CD4-positive, alpha-beta T cell (primary cell): Measurements from ENCODE around the gene CDK7. TPM values are rescaled to one million over a fixed set of nuclear protein-coding genes. Genes with fewer than 3 reads are reported as not detected.
A peak's percentile ranks its signal among the peaks of the same experiment; 100 is the strongest.

Experiments used
- ATAC-seq: fragments of 200-7000 bp; cut with Tn5 transposase; one replicate; pipeline ENCODE4 v1.10.0; 2022; ENCODE audit warnings: mild to moderate bottlenecking; ENCODE audit not compliant: poor library complexity
- CTCF ChIA-PET: fragments of 350-600 bp; sonication (Branson Sonifier 250); formaldehyde crosslinking; loops from one replicate; lab custom pipeline; 2021; ENCODE audit warnings: antibody characterized with exemption, inconsistent platforms; lab: Charles Lee
- POLR2A ChIA-PET: fragments of 350-600 bp; sonication (Branson Sonifier 250); formaldehyde crosslinking; loops from one replicate; lab custom pipeline; 2021; ENCODE audit warnings: antibody characterized with exemption, inconsistent platforms; lab: Charles Lee
- DNase-seq, 14 experiments: peaks; one replicate each; pipeline ENCODE4 v3.0.0-alpha.2; 2013 to 2020; ENCODE audit warnings: mixed read lengths in 2 of 14
- H3K27ac ChIP-seq, 2 donors: one replicate each; pipeline versions ENCODE4 v1.5.1 to v1.7.0; 2013; ENCODE audit warnings: low read length in 2 of 2, low read depth in 1 of 2, mild to moderate bottlenecking in 1 of 2
- H3K27me3 ChIP-seq, 2 experiments: 1 replicate in 1 of 2; 2 replicates in 1 of 2; pipeline versions ENCODE4 v1.6.1 to v1.7.0; 2013; ENCODE audit warnings: low read length in 2 of 2, control low read depth in 1 of 2, mild to moderate bottlenecking in 1 of 2, moderate library complexity in 1 of 2; ENCODE audit not compliant: insufficient read depth in 2 of 2, control insufficient read depth in 1 of 2
- H3K36me3 ChIP-seq: one replicate; pipeline ENCODE4 v1.6.1; 2013; ENCODE audit warnings: low read length, control low read depth; ENCODE audit not compliant: insufficient read depth
- H3K4me1 ChIP-seq: one replicate; pipeline ENCODE4 v1.6.1; 2013; ENCODE audit warnings: low read length, control low read depth; ENCODE audit not compliant: insufficient read depth
- H3K4me3 ChIP-seq: one replicate; pipeline ENCODE4 v1.5.1; 2013; ENCODE audit warnings: mild to moderate bottlenecking, low read length, moderate library complexity
- H3K9me3 ChIP-seq, 2 experiments: 1 replicate in 1 of 2; 2 replicates in 1 of 2; pipeline versions ENCODE4 v1.6.1 to v1.7.0; 2013; ENCODE audit warnings: low read length in 2 of 2, mild to moderate bottlenecking in 2 of 2, control low read depth in 1 of 2, moderate library complexity in 1 of 2; ENCODE audit not compliant: control insufficient read depth in 1 of 2, insufficient read depth in 1 of 2
- H3K27ac Mint-ChIP-seq: one replicate; pipeline ENCODE4 v1.8.0; 2020; ENCODE audit warnings: mixed read lengths
- H3K27me3 Mint-ChIP-seq: one replicate; pipeline ENCODE4 v1.8.0; 2021; ENCODE audit warnings: mixed read lengths
- H3K36me3 Mint-ChIP-seq: one replicate; pipeline ENCODE4 v1.8.0; 2021; ENCODE audit warnings: low read depth, mixed read lengths
- H3K4me1 Mint-ChIP-seq: one replicate; pipeline ENCODE4 v1.8.0; 2021; ENCODE audit warnings: low read depth, mixed read lengths
- H3K4me3 Mint-ChIP-seq: one replicate; pipeline ENCODE4 v1.8.0; 2020; ENCODE audit warnings: mild to moderate bottlenecking, mixed read lengths
- H3K9me3 Mint-ChIP-seq: one replicate; pipeline ENCODE4 v1.8.0; 2020; ENCODE audit warnings: mixed read lengths
- CTCF ChIP-seq: fragments of 200-600 bp; IDR thresholded peaks from one replicate; pipeline ENCODE4 v1.8.0; 2022; ENCODE audit warnings: antibody characterized with exemption, mild to moderate bottlenecking
- intact Hi-C, 2 experiments: fragments of 100-400 bp; cut with DNase I in 1 of 2; cut with micrococcal nuclease in 1 of 2; formaldehyde crosslinking; loops; one replicate each; pipeline versions ENCODE4 v1.15.1 to v1.9.0; 2023 to 2025; cut with DNase I, micrococcal nuclease
- total RNA-seq, 174 experiments: library from RNA in 2 of 174; stranded (reverse) in 2 of 174; gene quantifications; one replicate each; pipeline ENCODE4 v1.2.3 and lab custom pipeline; 2021 to 2026

CDK7 gene
- total RNA-seq, 2 experiments from 2014 or later = 30.1 to 33.0 TPM

GRCh38 chr5:69257577-69257976 lies 22.9 kb downstream of the CDK7 start:
- Mint-ChIP-seq H3K9me3 (no peaks in the 10 kb centered on the region), H3K27me3 (no peaks in the 10 kb centered on the region), H3K4me3 (no peak overlapping the region), H3K4me1 (no peaks in the 10 kb centered on the region), H3K27ac (no peak overlapping the region), H3K36me3 (peaks cover 77% of the 10 kb centered on the region)
- DNase-seq (no peak), ATAC-seq (no peak)
- intact Hi-C loops = no loop called here
- Histone ChIP-seq H3K27me3 (no peaks in the 10 kb centered on the region), H3K27ac (no peak overlapping the region), H3K4me3 (no peak overlapping the region), H3K4me1 (no peaks in the 10 kb centered on the region), H3K36me3 (peaks cover 56% of the 10 kb centered on the region), H3K9me3 (no peaks in the 10 kb centered on the region)
- no peak for TF ChIP-seq CTCF
- ChIA-PET POLR2A (interaction anchor here (1.5 kb wide), 1 partner anchor 23 kb away, joined by 3 read pairs; the partner anchor contains the start of gene CDK7), CTCF (no interaction called here)

- no peak for DNase-seq
- H3K4me1 Mint-ChIP-seq = no peaks in the 10 kb centered on the region
- TF ChIP-seq CTCF = no peak
- H3K36me3 Mint-ChIP-seq = peaks cover 92% of the 10 kb centered on the region
- CTCF ChIA-PET = no interaction called here
- no peak overlapping the region for H3K27ac Mint-ChIP-seq
- no peaks in the 10 kb centered on the region for H3K4me1 ChIP-seq
- no peaks in the 10 kb centered on the region for H3K27me3 Mint-ChIP-seq
- H3K27me3 ChIP-seq = no peaks in the 10 kb centered on the region
- no peak overlapping the region for H3K4me3 ChIP-seq
- intact Hi-C loops = no loop called here
- H3K27ac ChIP-seq = no peak overlapping the region
- no peak for ATAC-seq
- peaks cover 58% of the 10 kb centered on the region for H3K36me3 ChIP-seq
- no peaks in the 10 kb centered on the region for H3K9me3 ChIP-seq
- no peak overlapping the region for H3K4me3 Mint-ChIP-seq
- no peaks in the 10 kb centered on the region for H3K9me3 Mint-ChIP-seq
- POLR2A ChIA-PET = no interaction called here
These were observed 26.3 kb downstream of the CDK7 start for GRCh38 chr5:69261034-69261433.

GRCh38 chr5:69265931-69266330 lies 31.2 kb downstream of the CDK7 start:
- no peak overlapping the region for H3K4me3 Mint-ChIP-seq
- CTCF ChIA-PET = no interaction called here
- peaks cover 46% of the 10 kb centered on the region for H3K36me3 ChIP-seq
- H3K27me3 Mint-ChIP-seq = no peaks in the 10 kb centered on the region
- H3K27me3 ChIP-seq = no peaks in the 10 kb centered on the region
- no peaks in the 10 kb centered on the region for H3K4me1 ChIP-seq
- H3K27ac ChIP-seq = no peak overlapping the region
- no peaks in the 10 kb centered on the region for H3K9me3 ChIP-seq
- H3K4me1 Mint-ChIP-seq = peaks cover under 1% of the 10 kb centered on the region
- intact Hi-C loops = no loop called here
- H3K4me3 ChIP-seq = no peak overlapping the region
- POLR2A ChIA-PET = no interaction called here
- H3K36me3 Mint-ChIP-seq = peaks cover 80% of the 10 kb centered on the region
- no peak for TF ChIP-seq CTCF
- peak in 3 of 14 experiments; percentile 8 to 29 (median 11) for DNase-seq
- H3K9me3 Mint-ChIP-seq = no peaks in the 10 kb centered on the region
- ATAC-seq = no peak
- no peak overlapping the region for H3K27ac Mint-ChIP-seq
